GM03348 (cell line): Measurements from ENCODE around the gene VWA7.

Source experiments
- DNase-seq: peaks from one replicate; pipeline ENCODE4 v3.0.0; 2012; ENCODE audit warnings: low spot score

VWA7 gene

GRCh38 chr6:31729979-31730630 lies 47.0 kb downstream of the VWA7 start:
- peak; percentile 94 for DNase-seq

GRCh38 chr6:31729515-31729978 lies 47.6 kb downstream of the VWA7 start:
- peak; percentile 95 for DNase-seq

GRCh38 chr6:31728767-31729514 lies 48.2 kb downstream of the VWA7 start, which contains the start of gene DDAH2:
DDAH2 (minus strand) TSS chr6:31729299; CDS start chr6:31729161, 138 bp downstream.
- DNase-seq: no peak

- no peak for DNase-seq
Observed at GRCh38 chr6:31727717-31728671, 49.1 kb downstream of the VWA7 start.

GRCh38 chr6:31727034-31727716 lies 50.0 kb downstream of the VWA7 start:
- no peak for DNase-seq

GRCh38 chr6:31725502-31726350 lies 51.4 kb downstream of the VWA7 start:
- DNase-seq: no peak

- no peak for DNase-seq
Observed at GRCh38 chr6:31723980-31724691, 53.0 kb downstream of the VWA7 start.

- DNase-seq: no peak
Observed at GRCh38 chr6:31723245-31723979, 53.7 kb downstream of the VWA7 start, which contains the start of gene MPIG6B. MPIG6B (plus strand) TSS chr6:31723373; CDS start chr6:31723384, 11 bp downstream.

- no peak for DNase-seq
Observed at GRCh38 chr6:31722173-31722572, 55.0 kb downstream of the VWA7 start.

GRCh38 chr6:31721351-31722020 lies 55.6 kb downstream of the VWA7 start, which contains the start of gene LY6G6C:
LY6G6C (minus strand) TSS chr6:31721746; CDS start chr6:31721679, 67 bp downstream.
- no peak for DNase-seq

GRCh38 chr6:31720196-31720770 lies 56.8 kb downstream of the VWA7 start:
- no peak for DNase-seq

- DNase-seq: no peak
Observed at GRCh38 chr6:31719001-31719400, 58.1 kb downstream of the VWA7 start.

GRCh38 chr6:31718265-31718664 lies 58.9 kb downstream of the VWA7 start:
- DNase-seq: no peak

GRCh38 chr6:31717499-31718222 lies 59.5 kb downstream of the VWA7 start:
- no peak for DNase-seq
